Tibial nerve (tissue), 4 donors: Measurements from ENCODE around the gene NOX1.

Experiments used
- EP300 ChIP-seq, 2 donors: sonication (generic); formaldehyde crosslinking; IDR thresholded peaks; one replicate each; pipeline ENCODE4 v1.6.1; 2017; ENCODE audit warnings: antibody characterized with exemption in 2 of 2, mild to moderate bottlenecking in 1 of 2
- POLR2A ChIP-seq, 2 donors: fragments of 450-650 bp; IDR thresholded peaks; one replicate each; pipeline ENCODE4 v1.6.1; 2017; ENCODE audit warnings: antibody characterized with exemption in 2 of 2, mild to moderate bottlenecking in 2 of 2, moderate library complexity in 2 of 2
- TF ChIP-seq, protein P1 (sequence below), 5 experiments: fragments of 200-600 bp in 3 of 5; fragments of 450-650 bp in 2 of 5; sonication (generic) in 3 of 5; IDR thresholded peaks; one replicate each; pipeline ENCODE4 v1.5.1; 2016 to 2019; ENCODE audit warnings: antibody characterized with exemption in 5 of 5, mild to moderate bottlenecking in 3 of 5, moderate library complexity in 2 of 5

DNA sequence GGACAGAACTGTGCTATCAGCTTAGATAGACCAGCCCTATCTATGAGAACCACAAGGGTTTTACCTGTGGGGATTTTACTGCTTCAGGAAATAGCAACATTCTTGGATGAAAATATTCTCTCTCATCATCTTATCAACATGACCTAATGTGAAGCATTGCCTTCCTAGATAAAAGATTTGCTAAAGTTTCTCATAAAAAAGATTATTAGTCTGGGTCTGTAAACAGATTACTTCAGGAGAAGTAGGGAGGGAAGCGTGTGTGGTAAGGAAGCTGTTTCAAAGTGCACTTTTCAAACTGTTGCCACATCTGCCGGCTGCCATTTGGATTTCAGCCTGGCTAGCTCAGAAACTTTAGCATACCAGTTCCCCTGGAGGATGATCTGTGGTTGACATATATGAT, at the start of gene NOX1:
- TF ChIP-seq, protein P1, sequence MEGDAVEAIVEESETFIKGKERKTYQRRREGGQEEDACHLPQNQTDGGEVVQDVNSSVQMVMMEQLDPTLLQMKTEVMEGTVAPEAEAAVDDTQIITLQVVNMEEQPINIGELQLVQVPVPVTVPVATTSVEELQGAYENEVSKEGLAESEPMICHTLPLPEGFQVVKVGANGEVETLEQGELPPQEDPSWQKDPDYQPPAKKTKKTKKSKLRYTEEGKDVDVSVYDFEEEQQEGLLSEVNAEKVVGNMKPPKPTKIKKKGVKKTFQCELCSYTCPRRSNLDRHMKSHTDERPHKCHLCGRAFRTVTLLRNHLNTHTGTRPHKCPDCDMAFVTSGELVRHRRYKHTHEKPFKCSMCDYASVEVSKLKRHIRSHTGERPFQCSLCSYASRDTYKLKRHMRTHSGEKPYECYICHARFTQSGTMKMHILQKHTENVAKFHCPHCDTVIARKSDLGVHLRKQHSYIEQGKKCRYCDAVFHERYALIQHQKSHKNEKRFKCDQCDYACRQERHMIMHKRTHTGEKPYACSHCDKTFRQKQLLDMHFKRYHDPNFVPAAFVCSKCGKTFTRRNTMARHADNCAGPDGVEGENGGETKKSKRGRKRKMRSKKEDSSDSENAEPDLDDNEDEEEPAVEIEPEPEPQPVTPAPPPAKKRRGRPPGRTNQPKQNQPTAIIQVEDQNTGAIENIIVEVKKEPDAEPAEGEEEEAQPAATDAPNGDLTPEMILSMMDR (IDR thresholded peaks at IDR 0.05), result no peak
- TF ChIP-seq POLR2A (IDR thresholded peaks at IDR 0.05) (no peak), EP300 (IDR thresholded peaks at IDR 0.05) (no peak)
